Suprapubic skin (tissue), 4 donors: Measurements from ENCODE around the gene HSPG2.

Source experiments
- CTCF ChIP-seq, 2 donors: fragments of 200-600 bp in 1 of 2; fragments of 450-650 bp in 1 of 2; sonication (generic) in 1 of 2; IDR thresholded peaks; one replicate each; pipeline ENCODE4 v1.5.1; 2016 to 2019; ENCODE audit warnings: antibody characterized with exemption in 2 of 2, mild to moderate bottlenecking in 1 of 2, moderate library complexity in 1 of 2
- POLR2A ChIP-seq, 2 donors: fragments of 450-650 bp; IDR thresholded peaks; one replicate each; pipeline ENCODE4 v1.6.1; 2017; ENCODE audit warnings: antibody characterized with exemption in 2 of 2, mild to moderate bottlenecking in 2 of 2, moderate library complexity in 2 of 2
- POLR2AphosphoS5 ChIP-seq, 3 donors: sonication (generic); formaldehyde crosslinking; IDR thresholded peaks; one replicate each; pipeline ENCODE4 v1.6.1; 2017; ENCODE audit warnings: antibody characterized with exemption in 3 of 3

GRCh38 chr1:21849909-21850576 lies 87.1 kb downstream of the HSPG2 start:
- TF ChIP-seq POLR2A (IDR thresholded peaks at IDR 0.05) (no peak), CTCF (IDR thresholded peaks at IDR 0.05) (no peak), POLR2AphosphoS5 (IDR thresholded peaks at IDR 0.05) (no peak)
